ENCODE measurements around the gene YPEL4.
A peak's percentile ranks its signal among the peaks of the same experiment; 100 is the strongest.

DNA sequence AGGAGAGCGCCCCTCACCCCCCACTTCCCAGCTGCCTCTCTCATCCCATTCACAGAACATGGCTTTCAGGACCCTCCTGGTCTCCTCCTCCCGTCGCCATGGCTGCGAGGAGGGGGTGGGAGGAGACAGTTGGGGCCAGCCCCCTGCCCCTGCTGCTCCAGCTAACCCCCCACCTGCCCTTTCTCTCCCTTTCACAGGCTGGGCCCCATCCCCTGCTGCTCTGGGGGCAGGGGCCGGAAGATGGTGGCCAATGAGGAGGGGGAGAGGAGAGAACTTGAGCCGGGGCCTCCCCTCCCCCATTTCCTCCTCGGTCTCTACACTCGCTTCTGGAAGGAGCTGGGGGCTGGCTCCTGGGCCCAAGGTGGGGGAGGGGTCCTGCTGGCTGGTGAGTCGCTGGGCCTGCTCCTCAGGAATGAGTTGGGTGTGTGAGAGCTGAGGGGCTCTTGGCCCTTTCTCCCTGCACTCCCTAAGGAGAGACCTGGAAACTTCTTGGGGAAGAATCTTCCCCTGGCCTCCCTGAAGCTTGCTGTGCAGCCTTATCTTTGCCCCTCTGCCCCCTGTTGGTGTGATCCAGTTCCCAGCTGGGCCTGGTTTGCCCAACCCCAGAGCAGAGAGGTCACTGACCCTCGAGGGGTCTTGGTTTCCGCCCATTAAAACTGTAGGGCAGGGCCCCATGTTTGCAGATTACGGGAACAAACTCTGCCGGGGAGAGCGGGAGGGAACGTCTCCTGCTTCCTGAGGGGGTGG lies 10.2 kb downstream of the YPEL4 start:
- TF ChIP-seq, protein P1, sequence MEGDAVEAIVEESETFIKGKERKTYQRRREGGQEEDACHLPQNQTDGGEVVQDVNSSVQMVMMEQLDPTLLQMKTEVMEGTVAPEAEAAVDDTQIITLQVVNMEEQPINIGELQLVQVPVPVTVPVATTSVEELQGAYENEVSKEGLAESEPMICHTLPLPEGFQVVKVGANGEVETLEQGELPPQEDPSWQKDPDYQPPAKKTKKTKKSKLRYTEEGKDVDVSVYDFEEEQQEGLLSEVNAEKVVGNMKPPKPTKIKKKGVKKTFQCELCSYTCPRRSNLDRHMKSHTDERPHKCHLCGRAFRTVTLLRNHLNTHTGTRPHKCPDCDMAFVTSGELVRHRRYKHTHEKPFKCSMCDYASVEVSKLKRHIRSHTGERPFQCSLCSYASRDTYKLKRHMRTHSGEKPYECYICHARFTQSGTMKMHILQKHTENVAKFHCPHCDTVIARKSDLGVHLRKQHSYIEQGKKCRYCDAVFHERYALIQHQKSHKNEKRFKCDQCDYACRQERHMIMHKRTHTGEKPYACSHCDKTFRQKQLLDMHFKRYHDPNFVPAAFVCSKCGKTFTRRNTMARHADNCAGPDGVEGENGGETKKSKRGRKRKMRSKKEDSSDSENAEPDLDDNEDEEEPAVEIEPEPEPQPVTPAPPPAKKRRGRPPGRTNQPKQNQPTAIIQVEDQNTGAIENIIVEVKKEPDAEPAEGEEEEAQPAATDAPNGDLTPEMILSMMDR (IDR thresholded peaks at IDR 0.05; ENCODE audit: low read depth, low read length), result peak; percentile 20
- TF ChIP-seq POLR2A (IDR thresholded peaks at IDR 0.05; ENCODE audit: extremely low read depth, insufficient read length), result peak; percentile 31

All from NB4 (cell line).